HG02610 (cell line): Measurements from ENCODE around the gene ASB15.
"Not testable (repeated sequence)": the region's sequence is repeated elsewhere in the genome, so short reads cannot be mapped to it uniquely, and the experiment has no call there.

Experiments used
- ATAC-seq: cut with Tn5 transposase; IDR thresholded peaks from one replicate; pipeline ENCODE4 v1.9.1; 2021; ENCODE audit warnings: mild to moderate bottlenecking, moderate library complexity; ENCODE audit not compliant: unreplicated experiment

Gene ASB15

DNA sequence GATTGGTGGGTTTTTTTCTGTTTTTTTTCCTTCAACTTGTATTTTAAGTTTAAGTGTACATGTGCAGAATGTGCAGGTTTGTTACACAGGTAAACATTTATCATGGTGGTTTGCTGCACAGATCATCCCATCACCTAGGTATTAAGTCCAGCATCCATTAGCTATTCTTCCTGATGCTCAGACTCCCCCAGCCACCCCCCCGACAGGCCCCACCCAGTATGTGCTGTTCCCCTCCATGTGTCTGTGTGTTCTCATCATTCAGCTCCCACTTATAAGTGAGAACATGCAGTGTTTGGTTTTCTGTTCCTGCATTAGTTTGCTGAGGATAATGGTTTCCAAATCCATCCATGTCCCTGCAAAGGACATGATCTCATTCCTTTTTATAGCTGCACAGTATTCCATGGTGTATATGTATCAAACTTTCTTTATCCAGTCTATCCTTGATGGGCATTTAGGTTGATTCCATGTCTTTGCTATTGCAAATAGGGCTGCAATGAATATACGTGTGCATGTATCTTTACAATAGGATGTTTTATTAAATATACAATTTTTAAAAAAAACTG is 32.5 kb downstream of the ASB15 start:
- not testable (repeated sequence) for ATAC-seq

DNA sequence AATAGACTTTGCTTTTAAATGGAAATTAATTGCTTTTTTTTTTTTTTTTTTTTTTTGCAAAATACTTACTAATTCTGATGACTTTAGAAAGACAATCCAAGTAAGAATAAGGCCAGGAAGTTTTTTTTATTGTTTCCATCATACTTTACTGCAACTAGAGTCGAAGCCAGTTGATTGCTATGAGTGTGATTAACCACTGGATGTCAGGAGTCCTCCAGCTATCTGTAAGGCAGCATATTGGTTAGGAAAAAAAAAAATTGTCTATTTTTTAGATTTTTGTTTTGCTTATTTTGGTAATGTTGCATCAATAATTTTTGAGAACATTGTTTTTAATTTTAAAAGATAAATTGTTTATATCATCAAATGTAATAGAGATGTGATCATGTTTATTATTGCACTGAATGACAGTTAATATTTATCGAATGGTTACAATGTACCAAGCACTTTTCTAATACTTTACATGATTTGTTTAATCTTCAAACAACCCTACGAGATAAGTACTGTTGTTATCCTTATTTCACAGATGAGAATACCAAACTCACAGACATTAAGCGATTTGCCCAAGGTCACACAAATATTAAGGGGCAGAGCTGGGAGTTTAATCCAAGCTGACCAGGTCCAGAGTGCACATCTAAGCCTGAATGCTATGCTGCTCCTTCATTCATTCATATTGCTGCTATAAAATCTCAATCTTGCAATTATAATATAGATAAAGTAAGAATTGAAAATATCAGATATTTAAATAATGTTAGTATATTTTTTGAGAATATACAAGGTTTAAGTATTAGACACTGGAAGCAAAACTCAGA is 34.1 kb downstream of the ASB15 start:
- ATAC-seq: peak; percentile 66

DNA sequence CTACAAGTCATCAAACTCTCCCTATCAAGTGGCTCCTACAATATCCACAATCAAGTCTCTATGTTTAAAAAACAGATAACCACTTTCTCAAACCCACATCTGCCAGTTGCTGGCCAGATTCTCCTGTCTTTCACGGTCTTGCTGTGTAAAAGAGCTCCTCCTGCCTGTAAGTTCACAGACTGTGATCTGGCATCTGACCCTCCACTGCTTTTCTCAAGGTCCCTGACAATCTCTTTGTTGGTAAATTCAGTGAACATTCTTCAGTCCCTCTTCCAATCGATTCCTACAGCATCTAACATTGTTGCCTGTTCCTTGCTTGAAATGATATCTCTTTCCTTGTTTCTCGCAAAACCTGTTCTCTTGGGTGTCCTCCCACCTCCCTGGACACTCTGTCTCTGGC is 35.6 kb downstream of the ASB15 start:
- no peak for ATAC-seq

DNA sequence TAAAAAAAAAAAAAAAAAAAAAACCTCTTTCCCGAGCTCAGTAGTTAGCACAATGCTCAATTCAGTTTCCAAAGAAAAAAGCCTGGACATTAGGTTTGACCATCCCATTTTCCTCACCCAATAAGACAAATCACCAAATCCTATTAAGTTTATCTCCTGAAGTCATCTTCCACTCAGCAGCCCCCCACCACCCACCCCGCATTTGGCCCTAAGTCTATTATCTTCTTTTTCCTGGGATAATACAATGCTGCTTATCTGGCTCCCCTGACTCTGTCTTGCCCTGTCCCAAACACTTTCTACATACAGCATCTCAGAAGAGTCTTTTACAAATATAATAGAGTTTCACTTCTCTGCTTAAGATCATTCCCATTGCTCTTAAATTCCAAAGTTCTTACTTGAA is 36.3 kb downstream of the ASB15 start:
- no peak for ATAC-seq

DNA sequence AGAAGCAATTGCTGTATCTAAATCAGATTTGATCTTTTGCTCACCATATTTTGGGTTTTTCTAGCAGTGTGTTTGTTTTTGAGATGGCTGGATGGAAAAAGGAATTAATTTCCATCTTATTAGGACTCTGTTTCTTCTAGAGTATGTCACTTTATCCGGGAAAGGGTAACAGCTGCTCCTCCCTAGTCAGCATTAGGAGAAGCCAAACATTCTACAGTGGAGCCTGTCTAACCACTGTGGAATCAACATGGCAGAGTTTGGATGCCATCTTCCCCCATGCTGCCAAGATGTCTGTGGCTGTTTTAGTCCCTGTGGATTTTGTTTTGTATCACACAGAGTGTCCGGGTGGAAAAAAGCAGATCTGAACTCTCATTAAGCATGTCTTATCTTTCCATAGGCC is 38.0 kb downstream of the ASB15 start:
- no peak for ATAC-seq

DNA sequence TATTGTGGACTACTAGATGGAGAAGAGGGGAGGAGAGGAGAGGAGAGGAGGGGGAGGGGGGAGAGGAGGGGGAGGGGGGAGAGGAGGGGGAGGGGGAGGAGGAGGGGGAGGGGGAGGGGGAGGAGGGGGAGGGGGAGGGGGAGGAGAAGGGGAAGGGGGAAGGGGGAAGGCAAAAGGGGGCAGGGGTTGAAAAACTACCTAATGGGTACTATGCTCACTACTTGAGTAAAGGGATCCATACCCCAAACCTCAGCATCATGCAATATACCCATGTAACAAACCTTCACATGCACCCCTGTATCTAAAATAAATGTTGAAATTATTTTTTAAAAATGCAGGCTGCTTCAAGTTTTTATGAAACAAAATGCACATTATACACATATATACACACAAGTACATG is 39.0 kb downstream of the ASB15 start:
- ATAC-seq: no peak

DNA sequence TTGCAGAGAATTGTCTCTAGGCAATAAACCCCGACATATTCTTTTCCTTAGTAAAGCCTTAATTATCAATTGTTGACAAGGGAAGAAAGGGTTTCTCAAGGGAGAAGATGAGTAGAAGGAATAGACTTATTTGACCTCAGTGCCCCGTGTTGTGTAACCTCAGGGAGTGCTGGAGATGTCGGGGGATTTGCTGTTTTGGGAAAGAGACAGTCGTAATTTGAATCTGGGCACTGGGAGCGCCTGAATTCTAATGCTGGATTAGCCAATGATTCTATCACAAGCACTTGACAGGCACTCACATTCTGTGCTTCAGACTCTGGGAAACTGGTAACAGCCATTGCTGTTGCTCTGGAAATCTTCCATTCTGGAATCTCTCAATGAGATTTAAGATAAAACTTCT is 40.3 kb downstream of the ASB15 start:
- no peak for ATAC-seq

DNA sequence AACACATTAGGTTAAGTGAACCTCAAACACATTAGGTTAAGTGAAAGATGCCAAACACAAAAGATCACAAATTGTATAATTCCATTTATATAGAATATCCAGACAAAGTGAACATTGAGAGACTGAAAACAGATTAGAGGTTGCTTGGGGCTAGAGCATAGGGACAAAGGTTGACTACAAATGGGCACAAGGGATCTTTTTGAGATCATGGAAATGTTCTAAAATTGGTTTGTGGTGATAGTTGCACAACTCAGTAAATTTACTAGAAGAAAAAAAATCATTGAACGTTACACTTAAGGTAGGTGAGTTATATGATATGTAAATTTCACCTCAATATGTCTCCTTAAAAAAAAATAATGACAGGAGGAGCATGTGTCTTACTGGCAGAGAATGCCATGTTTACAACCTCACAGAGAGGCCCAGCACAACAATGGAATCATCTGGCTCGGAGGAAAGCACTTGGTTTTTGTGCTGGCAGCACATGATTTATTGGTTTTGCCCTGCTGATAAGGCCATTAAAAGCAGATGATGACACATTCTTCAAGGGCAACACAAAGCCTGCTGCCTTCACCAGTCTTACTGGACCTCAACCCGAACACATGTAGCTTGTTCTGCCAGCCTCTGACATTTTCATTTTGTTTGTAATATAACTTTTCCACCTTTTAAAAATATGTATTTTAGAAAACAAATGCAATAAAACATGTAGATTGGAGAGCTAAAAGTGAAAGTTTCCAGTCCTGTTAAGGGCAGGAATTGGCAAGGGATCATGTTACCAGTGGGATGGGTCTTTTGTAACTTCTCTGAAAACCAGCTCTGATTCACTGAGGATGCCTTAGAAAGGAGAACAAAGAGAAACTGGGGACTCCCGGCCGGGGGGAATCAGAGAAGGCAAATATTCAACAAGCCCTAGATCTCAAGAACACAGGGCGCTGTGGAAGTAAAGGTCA is 42.1 kb downstream of the ASB15 start:
- no peak for ATAC-seq

DNA sequence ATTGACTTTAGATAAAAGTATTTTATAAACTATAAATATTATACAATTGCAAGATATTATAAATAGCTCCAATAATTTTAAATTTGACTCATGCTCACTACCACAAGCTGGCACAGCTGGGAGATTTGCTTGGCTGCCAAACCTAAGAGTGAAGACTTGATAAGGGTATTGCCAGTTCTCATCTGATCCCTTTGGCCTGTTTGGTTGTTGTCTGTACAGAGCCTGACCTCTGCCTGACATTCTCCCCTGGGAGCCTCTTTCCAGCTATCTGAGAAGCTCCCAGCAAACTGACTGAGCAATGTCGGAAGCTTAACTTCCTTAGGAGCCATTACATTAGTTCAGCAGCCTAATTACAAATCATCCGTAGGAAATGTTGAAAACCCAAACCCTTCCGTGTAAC is 43.9 kb downstream of the ASB15 start:
- no peak for ATAC-seq

DNA sequence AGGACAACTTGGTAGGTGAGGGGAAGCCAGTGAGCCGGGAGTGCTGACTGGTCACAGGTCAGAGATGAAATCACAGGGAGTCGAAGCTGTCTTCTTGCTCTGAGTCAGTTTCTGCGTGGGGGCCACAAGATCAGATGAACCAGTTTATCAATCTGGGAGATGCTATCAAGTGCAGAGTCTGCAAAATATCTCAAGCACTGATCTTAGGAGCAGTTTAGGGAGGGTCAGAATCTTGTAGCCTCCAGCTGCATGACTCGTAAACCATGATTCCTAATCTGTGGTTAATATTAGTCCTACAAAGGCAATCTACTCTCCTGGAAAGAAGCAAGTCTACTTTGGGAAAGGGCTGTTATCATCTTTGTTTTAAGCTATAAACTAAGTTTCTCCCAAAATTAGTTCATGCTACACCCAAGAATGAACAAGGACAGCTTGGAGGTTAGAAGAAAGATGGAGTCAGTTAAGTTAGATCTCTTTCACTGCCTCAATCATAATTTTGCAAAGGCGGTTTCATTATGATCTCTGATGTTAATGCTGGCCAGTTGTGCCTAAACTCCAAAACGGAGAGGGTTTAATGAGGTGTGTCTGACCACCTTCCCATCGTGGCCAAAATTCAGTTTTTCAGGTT is 45.6 kb downstream of the ASB15 start:
- ATAC-seq: no peak

DNA sequence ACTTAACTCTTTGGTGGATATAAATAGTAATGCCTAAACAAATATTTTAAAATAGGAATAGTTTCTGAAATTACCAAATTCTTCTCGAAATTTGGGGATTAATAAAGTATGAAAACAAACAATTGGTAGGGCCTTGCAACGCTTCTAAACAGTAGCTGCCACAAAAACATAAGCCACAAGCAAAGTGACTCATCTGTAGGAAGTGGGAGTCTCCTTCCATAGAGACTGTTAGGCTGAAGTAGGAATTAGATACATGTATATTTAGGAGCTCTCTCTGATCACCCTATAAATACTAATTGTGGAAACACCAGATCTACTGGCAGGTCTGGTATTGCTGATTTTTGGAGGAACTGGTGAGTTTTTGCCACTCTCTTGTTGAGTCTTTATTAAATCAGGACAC is 48.3 kb downstream of the ASB15 start:
- ATAC-seq: no peak

DNA sequence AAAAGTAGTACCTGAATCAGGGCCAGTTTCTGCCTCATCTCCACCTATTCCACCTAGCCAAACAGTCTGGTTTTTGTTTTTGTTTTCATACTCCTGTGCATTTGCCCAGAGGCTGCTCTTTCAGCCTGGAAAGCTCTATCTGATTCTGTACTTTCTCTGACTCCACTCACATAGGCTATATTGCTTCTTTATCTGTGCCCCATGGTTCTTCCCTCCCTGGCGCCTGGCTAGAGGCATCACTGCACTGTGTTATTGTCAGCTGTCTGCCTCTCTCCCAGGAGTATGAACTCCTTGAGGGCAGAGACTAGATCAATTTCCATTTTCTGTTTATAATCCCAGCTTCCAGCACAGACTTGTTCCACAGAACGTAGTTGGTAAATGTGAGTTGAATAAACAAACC is 49.0 kb downstream of the ASB15 start:
- no peak for ATAC-seq

DNA sequence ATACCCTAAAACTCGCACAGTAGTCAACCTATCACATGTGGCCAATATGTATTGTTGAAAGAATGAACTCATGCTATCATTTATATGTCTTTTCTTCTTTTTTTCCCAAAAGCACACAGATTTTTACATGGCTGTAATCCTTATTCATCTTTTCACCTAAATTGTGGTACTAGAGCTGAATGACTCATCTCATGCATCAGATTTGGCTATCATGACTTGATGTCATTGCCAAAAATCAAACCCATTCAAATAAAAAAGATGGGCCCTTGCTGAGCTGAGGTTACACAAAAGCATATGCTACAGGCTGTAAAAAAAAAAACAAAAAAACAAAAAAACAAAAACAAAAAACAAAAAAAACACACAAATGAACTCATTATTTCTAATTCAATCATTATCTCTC is 50.8 kb downstream of the ASB15 start:
- no peak for ATAC-seq

DNA sequence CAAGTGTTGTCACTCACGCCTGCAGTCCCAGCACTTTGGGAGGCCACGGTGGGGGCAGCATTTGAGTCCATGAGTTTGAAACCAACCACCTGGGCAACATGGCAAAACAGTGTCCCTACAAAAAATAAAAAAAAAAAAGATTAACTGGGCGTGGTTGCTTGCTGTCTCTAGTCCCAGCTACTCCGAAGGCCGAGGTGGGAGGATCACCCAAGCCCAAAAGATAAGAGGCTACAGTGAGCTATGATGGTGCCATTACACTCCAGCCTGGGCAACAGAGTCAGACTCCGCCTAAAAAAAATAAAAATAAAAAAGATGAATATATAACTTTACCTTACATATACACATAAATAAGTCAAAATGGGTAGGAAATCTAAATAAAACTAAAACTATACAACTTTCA is 51.5 kb downstream of the ASB15 start:
- no peak for ATAC-seq

DNA sequence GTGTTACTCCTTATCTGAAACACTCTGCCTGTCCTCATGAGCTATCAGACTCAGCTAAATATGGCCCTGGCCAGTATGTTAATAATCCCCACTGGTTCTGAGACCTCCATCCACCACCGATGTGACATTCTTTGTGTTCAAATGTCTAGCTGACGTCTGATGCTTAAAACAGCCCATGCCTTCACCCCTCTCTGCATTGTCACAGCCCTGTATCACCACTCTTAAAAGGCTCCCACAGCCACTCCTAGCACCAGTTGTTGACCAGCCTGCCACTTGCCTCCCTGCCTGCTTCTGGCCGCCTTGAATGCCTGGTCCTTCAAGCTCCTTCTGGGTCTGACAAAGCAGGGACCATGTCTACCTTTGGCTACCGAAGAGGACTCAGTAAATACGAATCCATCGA is 54.0 kb downstream of the ASB15 start, which contains the start of gene LMOD2:
LMOD2 (plus strand) TSS at position 253 of the 400 bp plus-strand sequence; CDS start at position 351, 98 bp downstream.
- ATAC-seq: no peak

DNA sequence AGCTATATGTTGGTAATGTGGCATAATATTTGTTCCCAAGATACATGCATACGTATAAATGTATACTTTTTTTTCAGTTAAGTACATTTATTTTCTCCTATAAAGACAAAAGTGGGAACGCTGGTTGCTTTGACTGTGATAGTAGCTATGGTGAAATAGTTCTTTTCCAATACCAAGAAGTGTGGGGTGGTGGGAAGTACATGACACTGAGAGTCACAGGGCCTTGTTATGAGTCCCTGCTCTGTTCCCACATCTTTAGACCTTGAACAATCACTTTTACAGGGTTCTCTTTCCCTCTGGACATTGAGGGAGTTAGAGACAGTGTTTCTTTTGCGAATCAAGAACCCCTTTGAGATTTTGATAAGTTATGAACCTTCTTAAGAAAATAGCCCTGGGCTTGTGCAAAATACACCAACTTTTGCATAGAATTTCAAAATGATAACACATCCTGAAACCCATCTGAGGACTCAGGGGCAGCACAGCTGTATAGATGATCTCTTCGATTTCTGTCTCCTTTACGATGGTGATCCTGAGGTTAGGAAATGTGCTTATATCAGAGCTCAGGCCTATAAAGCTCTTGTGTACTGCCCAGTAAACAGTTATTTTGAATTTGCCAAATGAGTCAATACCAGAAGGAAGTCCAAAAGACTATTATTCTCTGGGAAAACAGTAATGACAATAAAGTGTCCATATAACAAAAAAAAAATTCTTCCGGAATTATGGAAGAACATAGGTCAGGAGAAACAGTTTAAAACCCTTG is 55.1 kb downstream of the ASB15 start:
- ATAC-seq: no peak

DNA sequence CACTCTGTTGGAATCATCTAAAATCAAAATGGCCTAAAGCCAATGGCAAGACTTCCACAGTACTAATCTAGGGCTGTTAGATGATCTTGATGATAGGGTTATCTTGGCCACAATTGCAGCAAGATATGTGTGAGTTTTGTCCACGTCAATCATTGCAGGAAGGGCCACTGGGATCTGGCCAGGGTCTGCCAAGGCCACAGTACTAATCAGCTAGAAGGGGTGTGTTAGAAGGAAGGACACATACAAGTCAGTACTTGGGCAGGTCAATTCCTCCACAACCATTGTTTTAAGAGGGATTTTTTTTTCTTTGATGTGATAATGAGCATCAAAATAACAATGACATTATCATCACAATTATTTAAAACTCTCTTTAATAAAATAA is 55.7 kb downstream of the ASB15 start:
- no peak for ATAC-seq

DNA sequence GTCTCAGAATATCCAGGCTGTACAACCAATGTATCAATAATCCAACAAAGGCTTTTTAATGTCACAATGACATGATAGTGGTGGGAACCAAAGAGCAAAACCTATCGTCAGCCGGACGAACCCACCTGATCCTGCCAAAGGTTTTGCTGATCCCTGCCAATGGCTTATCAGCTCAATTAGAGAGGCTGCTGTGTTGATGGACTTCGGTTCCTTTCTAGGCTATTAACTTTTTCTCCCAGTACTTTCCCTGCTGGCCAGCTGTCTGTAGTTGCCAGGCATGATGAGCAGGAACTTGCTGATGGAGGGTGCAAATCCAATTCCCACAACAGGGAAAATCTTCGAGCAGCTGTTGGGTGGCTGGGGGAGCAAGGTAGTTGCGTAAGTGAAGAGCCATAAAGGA is 56.4 kb downstream of the ASB15 start:
- ATAC-seq: no peak

DNA sequence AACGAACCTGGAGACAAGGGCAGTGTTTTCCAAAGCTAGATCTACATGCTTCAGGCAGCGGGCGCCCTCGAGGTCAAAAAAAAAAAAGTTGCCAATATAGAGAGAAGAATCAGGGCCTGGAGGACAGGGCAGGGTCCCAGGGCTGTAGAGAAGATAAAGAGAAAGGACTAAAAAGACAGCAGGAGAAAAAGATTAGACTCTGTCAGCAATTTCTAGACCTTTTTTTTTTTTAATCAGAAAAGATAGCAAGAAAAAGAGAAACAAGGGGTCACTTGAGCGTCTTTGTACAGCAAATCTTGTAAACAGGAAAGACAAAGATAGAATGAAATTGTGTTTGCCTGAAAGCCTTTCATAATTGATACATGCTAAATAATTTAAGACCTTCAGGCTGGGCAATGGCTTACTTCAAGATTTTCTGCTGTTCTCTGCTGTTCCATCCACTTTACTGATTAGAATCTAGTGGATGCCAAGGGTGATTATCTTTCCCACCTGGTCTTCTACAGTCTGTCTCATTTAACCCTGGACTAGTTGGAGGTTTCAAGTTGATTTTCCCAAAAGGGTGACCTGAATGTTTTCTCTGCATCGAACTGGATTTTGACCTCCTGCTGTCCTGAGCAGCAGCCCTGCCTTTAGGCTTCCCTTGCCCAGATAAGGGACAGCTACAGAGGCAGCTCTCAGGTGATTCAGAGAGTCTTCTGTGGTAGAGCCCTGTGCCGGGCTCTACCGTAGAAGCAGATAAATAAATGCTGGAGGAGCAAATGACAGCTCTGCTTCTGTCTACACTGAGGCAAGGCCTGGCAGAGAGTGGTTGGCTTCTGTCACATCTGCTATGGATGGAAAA is 59.1 kb downstream of the ASB15 start:
- no peak for ATAC-seq

DNA sequence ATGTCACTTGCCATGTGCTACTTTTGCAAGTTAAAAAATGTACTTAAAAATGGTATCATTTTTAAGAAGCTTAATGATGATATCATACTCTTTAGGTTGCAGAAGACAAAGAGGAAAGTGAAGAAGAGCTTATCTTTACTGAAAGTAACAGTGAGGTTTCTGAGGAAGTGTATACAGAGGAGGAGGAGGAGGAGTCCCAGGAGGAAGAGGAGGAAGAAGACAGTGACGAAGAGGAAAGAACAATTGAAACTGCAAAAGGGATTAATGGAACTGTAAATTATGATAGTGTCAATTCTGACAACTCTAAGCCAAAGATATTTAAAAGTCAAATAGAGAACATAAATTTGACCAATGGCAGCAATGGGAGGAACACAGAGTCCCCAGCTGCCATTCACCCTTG is 60.1 kb downstream of the ASB15 start:
- no peak for ATAC-seq
